Chondrocyte (in vitro differentiated cells): ENCODE results near the gene MYO5C. TPM values are rescaled to one million over a fixed set of nuclear protein-coding genes. Genes with fewer than 3 reads are reported as not detected.
"Not testable (repeated sequence)": the region's sequence is repeated elsewhere in the genome, so short reads cannot be mapped to it uniquely, and the experiment has no call there.

Source experiments
- DNase-seq: peaks from one replicate; pipeline ENCODE4 v3.0.0; 2021; ENCODE audit warnings: mixed read lengths, low spot score
- H3K27ac Mint-ChIP-seq: one replicate; pipeline ENCODE4 v1.8.0; 2021; ENCODE audit warnings: mild to moderate bottlenecking, moderate library complexity, mixed read lengths; ENCODE audit not compliant: unreplicated experiment
- H3K27me3 Mint-ChIP-seq: 2 replicates; pipeline ENCODE4 v1.8.0; 2021; ENCODE audit warnings: low read depth, mixed read lengths
- H3K36me3 Mint-ChIP-seq: 2 replicates; pipeline ENCODE4 v1.8.0; 2021; ENCODE audit warnings: low read depth, mixed read lengths
- H3K4me1 Mint-ChIP-seq: 2 replicates; pipeline ENCODE4 v1.8.0; 2021; ENCODE audit warnings: low read depth, mild to moderate bottlenecking, mixed read lengths
- H3K4me3 Mint-ChIP-seq: one replicate; pipeline ENCODE4 v1.8.0; 2021; ENCODE audit warnings: mild to moderate bottlenecking, moderate library complexity, mixed read lengths; ENCODE audit not compliant: unreplicated experiment
- H3K9me3 Mint-ChIP-seq: 2 replicates; pipeline ENCODE4 v1.8.0; 2021; ENCODE audit warnings: low read depth, mixed read lengths
- total RNA-seq: library from RNA; stranded (reverse); gene quantifications from 3 replicates; pipeline ENCODE4 v1.2.1, GENCODE V29; 2021
- TF ChIP-seq, protein P1 (sequence below): fragments of 200-600 bp; sonication (generic); IDR thresholded peaks from 2 replicates; pipeline ENCODE4 v1.5.0; 2021; ENCODE audit warnings: antibody characterized with exemption, mild to moderate bottlenecking, moderate library complexity

Gene MYO5C
- total RNA-seq, 1 donor from 2014 or later = 1.4 TPM

DNA sequence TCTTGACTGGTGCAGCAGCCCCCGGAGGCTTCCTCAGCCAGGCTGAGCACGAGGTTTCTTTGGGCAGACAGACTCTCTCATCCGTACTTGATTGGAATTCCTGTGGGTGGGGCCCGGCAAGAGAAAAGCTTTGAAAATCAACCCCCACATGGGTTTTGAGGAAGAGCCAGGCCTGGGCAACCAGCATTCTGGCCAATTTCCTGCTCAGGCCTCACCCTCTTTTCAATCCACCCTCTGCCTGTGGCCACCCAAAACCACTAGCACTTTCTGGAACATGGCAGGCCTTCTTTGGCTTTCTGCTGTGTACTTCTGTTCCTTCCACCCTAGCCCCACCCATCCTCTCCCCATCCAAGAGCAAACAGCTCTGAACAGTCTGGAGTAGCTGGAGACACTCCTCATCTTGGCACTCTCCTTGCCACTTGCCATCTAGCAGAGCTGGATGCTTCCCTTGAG is 5.9 kb downstream of the MYO5C start:
- peaks cover 22% of the 10 kb centered on the region for H3K4me1 Mint-ChIP-seq
- H3K27ac Mint-ChIP-seq = no peak overlapping the region
- H3K9me3 Mint-ChIP-seq = no peaks in the 10 kb centered on the region
- no peak for DNase-seq
- no peaks in the 10 kb centered on the region for H3K36me3 Mint-ChIP-seq
- TF ChIP-seq, protein P1, sequence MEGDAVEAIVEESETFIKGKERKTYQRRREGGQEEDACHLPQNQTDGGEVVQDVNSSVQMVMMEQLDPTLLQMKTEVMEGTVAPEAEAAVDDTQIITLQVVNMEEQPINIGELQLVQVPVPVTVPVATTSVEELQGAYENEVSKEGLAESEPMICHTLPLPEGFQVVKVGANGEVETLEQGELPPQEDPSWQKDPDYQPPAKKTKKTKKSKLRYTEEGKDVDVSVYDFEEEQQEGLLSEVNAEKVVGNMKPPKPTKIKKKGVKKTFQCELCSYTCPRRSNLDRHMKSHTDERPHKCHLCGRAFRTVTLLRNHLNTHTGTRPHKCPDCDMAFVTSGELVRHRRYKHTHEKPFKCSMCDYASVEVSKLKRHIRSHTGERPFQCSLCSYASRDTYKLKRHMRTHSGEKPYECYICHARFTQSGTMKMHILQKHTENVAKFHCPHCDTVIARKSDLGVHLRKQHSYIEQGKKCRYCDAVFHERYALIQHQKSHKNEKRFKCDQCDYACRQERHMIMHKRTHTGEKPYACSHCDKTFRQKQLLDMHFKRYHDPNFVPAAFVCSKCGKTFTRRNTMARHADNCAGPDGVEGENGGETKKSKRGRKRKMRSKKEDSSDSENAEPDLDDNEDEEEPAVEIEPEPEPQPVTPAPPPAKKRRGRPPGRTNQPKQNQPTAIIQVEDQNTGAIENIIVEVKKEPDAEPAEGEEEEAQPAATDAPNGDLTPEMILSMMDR = no peak
- H3K4me3 Mint-ChIP-seq = no peak overlapping the region
- H3K27me3 Mint-ChIP-seq = no peaks in the 10 kb centered on the region

DNA sequence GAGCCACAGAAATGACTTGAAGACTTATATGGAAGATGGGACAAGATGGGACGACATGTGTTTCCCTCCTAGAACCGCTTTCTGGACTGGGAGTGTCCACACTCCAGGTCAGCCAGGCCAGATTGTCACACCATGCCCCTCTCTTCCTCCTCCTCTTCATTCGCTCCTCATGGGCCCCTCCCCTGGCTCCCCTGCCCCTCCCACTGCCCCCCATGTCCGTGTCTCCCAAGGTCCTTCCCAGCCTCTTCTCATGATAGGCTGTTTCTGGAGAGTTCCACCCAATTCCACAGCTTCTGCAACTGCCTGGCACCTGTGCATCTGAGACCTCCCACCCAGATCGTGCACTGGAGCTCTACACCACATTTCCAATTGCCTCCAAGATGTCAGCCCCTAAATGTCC is 6.6 kb downstream of the MYO5C start:
- DNase-seq = no peak
- TF ChIP-seq, protein P1 = no peak
- Mint-ChIP-seq H3K4me1 (peaks cover 16% of the 10 kb centered on the region), H3K27me3 (no peaks in the 10 kb centered on the region), H3K9me3 (no peaks in the 10 kb centered on the region), H3K27ac (no peak overlapping the region), H3K4me3 (no peak overlapping the region), H3K36me3 (no peaks in the 10 kb centered on the region)

DNA sequence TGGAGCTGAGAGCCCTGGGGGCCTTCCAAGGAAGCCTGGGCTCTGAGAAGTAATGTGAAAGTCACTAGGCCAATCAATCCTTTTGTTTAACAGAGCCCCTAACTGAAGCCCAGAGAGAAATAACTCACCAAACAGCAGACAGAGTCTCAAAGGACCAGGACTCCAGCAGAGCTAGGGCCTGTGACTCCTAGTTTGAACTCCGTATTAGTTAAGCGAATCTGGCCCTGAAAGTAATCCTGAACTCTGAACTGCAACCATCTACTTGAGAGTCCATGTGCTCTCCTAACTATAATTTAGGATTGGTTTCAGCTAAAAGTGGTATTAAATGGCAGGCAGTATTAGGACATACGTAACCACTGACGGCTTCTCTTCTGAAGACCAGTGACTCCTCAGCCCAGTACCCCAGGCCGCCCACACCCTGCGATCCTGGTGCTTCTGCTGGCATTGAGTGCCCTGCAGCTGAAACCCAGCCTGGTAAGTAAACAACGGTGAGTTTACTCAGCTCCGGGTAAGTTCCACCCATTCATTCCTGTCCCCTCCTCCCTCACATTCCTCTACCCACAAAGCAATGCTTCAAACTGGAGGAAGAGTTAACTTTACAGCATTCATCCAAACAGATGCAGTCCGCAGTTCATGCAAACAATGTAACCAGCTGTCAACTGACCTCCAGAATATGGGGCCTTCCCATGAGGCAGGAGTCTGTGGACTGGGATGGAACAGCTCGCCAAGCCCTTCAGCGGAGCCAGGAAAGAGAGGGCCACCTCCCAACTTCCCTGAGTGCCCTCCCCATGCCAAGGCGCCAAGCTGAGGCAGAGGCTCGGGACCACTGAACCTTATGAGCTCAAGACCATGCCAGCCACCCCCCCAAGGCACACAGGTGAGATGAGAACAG is 7.3 kb downstream of the MYO5C start:
- TF ChIP-seq, protein P1 = no peak
- H3K9me3 Mint-ChIP-seq = no peaks in the 10 kb centered on the region
- H3K4me1 Mint-ChIP-seq = peaks cover 16% of the 10 kb centered on the region
- H3K27me3 Mint-ChIP-seq = no peaks in the 10 kb centered on the region
- DNase-seq = no peak
- peak overlapping the region; percentile 38 for H3K27ac Mint-ChIP-seq
- H3K4me3 Mint-ChIP-seq = no peak overlapping the region
- H3K36me3 Mint-ChIP-seq = no peaks in the 10 kb centered on the region

DNA sequence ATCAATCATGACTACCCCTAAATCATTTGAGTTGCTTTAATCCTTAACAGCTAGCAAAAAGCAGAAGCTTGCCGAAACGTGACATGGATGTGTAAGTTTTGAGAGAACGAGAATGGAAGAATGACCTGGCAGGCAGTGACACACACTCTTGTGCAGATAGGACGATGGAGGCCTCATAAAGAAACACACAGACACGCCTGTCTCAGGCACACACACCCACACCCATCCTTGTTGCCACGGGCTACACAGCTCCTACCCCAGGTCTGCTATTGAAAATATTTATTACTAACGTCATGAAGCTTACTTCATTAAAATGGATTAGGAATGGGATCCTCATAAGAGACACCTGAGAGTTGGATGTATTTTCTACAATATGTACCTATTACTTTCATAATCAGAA is 8.5 kb downstream of the MYO5C start:
- no peak for DNase-seq
- Mint-ChIP-seq H3K36me3 (no peaks in the 10 kb centered on the region), H3K27ac (no peak overlapping the region), H3K27me3 (no peaks in the 10 kb centered on the region), H3K4me3 (no peak overlapping the region), H3K9me3 (no peaks in the 10 kb centered on the region), H3K4me1 (peaks cover 16% of the 10 kb centered on the region)
- TF ChIP-seq, protein P1 = no peak

DNA sequence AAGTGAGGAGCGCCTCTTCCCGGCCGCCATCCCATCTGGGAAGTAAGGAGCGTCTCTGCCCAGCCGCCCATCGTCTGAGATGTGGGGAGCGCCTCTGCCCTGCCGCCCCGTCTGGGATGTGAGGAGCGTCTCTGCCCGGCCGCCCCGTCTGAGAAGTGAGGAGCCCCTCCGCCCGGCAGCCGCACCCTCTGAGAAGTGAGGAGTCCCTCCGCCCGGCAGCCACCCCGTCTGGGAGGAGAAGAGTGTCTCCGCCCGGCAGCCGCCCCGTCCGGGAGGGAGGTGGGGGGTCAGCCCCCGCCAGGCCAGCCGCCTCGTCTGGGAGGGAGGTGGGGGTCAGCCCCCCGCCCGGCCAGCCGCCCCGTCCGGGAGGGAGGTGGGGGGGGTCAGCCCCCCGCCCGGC is 9.7 kb downstream of the MYO5C start:
- not testable (repeated sequence) for H3K9me3 Mint-ChIP-seq, H3K36me3 Mint-ChIP-seq, DNase-seq, H3K4me3 Mint-ChIP-seq, H3K27me3 Mint-ChIP-seq, H3K27ac Mint-ChIP-seq
- peaks cover 16% of the 10 kb centered on the region for H3K4me1 Mint-ChIP-seq

DNA sequence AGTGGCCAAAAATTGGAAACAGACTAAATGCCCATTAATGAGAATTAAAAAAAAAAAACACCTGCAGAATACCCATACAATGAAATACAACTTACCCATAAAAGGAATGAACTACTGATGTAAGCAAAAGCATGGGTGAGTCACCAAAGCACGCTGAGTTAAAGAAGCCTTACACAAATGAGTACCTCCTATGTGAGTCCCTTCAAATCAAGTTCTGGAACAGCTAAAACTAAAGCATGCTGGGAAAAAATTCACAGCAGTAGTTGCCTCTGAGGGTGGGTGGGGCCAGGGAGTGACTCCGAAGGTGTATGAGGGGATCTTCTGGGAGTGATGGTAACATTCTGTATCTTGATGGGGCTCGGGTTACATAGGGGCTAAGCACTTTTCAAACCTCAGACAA is 11.4 kb downstream of the MYO5C start:
- Mint-ChIP-seq H3K4me1 (peaks cover 14% of the 10 kb centered on the region), H3K27me3 (no peaks in the 10 kb centered on the region), H3K27ac (no peak overlapping the region), H3K36me3 (no peaks in the 10 kb centered on the region), H3K9me3 (no peaks in the 10 kb centered on the region), H3K4me3 (no peak overlapping the region)
- DNase-seq = no peak
- TF ChIP-seq, protein P1 = no peak
